ENCODE measurements around the gene SLC6A11. TPM values are rescaled to one million over a fixed set of nuclear protein-coding genes. Genes with fewer than 3 reads are reported as not detected.

The SLC6A11 gene
- total RNA-seq, 1 donor from 2014 or later, result 0.25 TPM

DNA sequence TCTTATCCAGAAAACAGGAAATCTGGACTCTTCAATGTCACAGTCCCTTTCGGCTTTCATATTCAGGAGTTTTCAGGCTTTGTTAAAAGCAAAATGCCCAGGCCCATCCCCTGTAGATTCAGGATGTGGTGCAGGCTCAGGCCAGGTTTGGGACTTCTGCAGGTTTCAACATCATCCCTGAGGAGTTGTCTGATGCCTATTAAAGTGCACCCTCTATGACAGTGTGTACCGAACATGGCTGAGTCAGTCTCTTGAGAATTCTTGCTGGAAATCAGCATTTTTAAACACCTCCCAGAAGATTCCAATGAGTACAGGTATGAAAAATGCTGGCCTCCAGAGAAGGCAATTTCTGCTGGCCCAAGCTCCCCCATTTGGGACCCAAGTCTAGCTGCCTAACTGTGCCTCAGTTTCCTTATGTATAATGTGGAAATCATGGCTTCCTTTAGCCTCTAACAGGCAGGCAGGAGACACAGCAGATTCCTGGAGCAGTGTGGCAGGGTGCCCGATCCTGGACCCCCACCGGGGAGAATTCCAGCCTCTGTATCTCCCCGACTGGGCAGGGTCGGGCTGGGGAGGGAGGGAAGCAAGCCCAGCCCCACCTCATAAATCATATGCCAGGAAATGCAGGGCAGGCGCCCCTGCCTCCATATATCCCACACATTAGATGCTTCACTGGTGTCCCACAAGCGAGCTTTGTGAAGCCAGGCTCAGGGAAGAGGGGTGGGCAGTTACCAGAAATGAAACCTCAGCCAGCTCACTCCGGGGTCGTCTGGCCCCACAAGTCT is 44.4 kb upstream of the SLC6A11 start:
- Histone ChIP-seq H3K9me3 (no peaks in the 10 kb centered on the region), H3K27ac (no peak overlapping the region), H3K4me1 (no peaks in the 10 kb centered on the region), H3K36me3 (no peaks in the 10 kb centered on the region), H3K27me3 (no peaks in the 10 kb centered on the region), H3K4me3 (no peak overlapping the region)
- TF ChIP-seq POLR2AphosphoS5 (IDR thresholded peaks at IDR 0.05; ENCODE audit: insufficient read depth in 1 of 2, low read depth in 1 of 2), result no peak
- TF ChIP-seq, protein P1, sequence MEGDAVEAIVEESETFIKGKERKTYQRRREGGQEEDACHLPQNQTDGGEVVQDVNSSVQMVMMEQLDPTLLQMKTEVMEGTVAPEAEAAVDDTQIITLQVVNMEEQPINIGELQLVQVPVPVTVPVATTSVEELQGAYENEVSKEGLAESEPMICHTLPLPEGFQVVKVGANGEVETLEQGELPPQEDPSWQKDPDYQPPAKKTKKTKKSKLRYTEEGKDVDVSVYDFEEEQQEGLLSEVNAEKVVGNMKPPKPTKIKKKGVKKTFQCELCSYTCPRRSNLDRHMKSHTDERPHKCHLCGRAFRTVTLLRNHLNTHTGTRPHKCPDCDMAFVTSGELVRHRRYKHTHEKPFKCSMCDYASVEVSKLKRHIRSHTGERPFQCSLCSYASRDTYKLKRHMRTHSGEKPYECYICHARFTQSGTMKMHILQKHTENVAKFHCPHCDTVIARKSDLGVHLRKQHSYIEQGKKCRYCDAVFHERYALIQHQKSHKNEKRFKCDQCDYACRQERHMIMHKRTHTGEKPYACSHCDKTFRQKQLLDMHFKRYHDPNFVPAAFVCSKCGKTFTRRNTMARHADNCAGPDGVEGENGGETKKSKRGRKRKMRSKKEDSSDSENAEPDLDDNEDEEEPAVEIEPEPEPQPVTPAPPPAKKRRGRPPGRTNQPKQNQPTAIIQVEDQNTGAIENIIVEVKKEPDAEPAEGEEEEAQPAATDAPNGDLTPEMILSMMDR (IDR thresholded peaks at IDR 0.05), result no peak
- intact Hi-C loops (cut with DNase I), result no loop called here
- DNase-seq (ENCODE audit: extremely low spot score in 2 of 2), result peak; percentile 72 to 88

DNA sequence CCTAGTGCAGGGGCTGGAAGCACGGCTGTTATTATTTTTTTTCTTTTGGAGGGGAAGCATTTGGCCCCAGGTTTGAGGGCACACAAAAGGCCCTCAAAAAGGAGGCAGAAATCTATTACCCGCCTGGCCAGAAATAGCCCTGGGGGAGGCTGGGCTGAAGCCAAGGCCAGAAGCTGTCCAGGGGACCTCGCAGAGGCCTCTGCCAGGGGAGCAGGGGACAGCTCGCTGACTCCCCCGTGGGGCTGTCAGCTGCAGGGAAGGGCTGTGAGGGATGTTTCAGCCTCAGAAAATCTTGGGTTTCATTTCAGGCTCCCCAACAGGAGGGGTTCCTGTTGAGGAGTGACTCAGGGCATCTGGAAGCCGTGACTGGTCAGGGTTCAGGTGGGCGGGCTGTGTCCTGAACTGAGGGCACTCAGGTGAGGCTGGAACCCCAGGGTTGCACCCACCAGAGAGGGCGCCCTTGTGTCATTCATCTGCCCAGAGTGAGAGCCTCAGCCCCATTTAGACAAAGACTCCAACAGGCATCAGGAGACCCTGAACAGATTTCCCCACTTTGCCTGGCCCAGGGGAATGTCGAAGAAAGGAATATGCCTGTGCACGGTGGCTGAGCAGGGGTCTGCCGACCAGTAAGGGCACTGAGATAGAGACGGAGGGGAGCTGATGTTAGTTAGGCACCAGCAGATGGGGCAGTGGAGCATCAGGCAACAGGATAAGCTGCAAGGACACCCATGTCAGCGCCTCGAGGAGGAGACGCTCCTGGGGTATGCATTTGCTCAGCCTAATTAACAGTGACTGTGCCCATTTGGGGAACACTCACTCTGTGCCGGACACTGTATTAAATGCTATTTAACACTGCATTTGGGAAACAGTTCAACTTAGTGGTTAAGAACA is 43.5 kb upstream of the SLC6A11 start:
- peak; percentile 60 to 91 for DNase-seq (ENCODE audit: extremely low spot score in 2 of 2)
- Histone ChIP-seq H3K27me3 (no peaks in the 10 kb centered on the region), H3K27ac (no peak overlapping the region), H3K9me3 (no peaks in the 10 kb centered on the region), H3K36me3 (no peaks in the 10 kb centered on the region), H3K4me1 (no peaks in the 10 kb centered on the region), H3K4me3 (no peak overlapping the region)
- TF ChIP-seq, protein P1 (IDR thresholded peaks at IDR 0.05), result no peak
- TF ChIP-seq POLR2A (IDR thresholded peaks at IDR 0.05) (no peak), POLR2AphosphoS5 (IDR thresholded peaks at IDR 0.05; ENCODE audit: insufficient read depth in 1 of 2, low read depth in 1 of 2) (no peak)
- intact Hi-C loops (cut with DNase I), result no loop called here

DNA sequence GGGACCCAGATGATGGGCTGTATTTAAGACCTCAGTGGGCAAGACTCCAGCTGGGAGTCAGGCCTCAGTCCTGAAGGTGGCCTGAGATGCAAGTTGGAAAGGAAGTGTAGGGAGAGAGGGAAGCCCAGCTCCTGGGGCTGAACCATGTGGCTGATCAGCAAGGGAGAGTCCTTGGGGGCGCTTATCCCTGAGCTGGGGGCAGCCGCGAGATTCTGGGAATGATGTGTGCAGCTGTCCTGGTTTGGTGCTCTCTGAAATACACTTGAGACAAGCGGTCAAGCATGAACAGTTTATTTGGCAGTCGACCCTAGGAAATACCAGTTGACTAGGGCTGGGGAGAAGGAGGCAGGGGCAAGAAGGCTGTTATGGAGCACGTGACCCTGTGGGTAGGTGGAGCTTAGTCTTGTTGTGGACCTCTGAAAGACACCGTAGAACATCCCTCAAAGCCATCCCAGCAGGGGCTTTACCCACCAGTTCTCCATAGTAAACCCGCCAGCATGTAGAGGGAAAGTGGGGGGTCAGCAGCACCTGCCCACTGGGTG is 41.8 kb upstream of the SLC6A11 start:
- Histone ChIP-seq H3K4me3 (no peak overlapping the region), H3K27ac (no peak overlapping the region), H3K27me3 (no peaks in the 10 kb centered on the region), H3K4me1 (no peaks in the 10 kb centered on the region), H3K36me3 (no peaks in the 10 kb centered on the region), H3K9me3 (no peaks in the 10 kb centered on the region)
- peak in 1 of 2 donors; percentile 34 for DNase-seq (ENCODE audit: extremely low spot score in 2 of 2)
- TF ChIP-seq, protein P1 (IDR thresholded peaks at IDR 0.05), result no peak
- TF ChIP-seq POLR2A (IDR thresholded peaks at IDR 0.05), result no peak
- TF ChIP-seq POLR2AphosphoS5 (IDR thresholded peaks at IDR 0.05; ENCODE audit: insufficient read depth in 1 of 2, low read depth in 1 of 2), result no peak
- intact Hi-C loops (cut with DNase I), result no loop called here

- intact Hi-C loops (cut with DNase I), result no loop called here
- no peak overlapping the region for H3K4me3 ChIP-seq
- H3K27ac ChIP-seq, result no peak overlapping the region
- TF ChIP-seq POLR2A (IDR thresholded peaks at IDR 0.05) (no peak), POLR2AphosphoS5 (IDR thresholded peaks at IDR 0.05; ENCODE audit: insufficient read depth in 1 of 2, low read depth in 1 of 2) (no peak)
- TF ChIP-seq, protein P1 (IDR thresholded peaks at IDR 0.05), result no peak
- H3K9me3 ChIP-seq, result no peaks in the 10 kb centered on the region
- no peaks in the 10 kb centered on the region for H3K4me1 ChIP-seq
- H3K36me3 ChIP-seq, result no peaks in the 10 kb centered on the region
- H3K27me3 ChIP-seq, result no peaks in the 10 kb centered on the region
- DNase-seq (ENCODE audit: extremely low spot score in 2 of 2), result peak in 1 of 2 donors; percentile 60
These were observed 41.2 kb upstream of the SLC6A11 start for GRCh38 chr3:10774825-10775224.
